Breast epithelium (tissue), 4 donors: Measurements from ENCODE around the gene PRDM15. TPM values are rescaled to one million over a fixed set of nuclear protein-coding genes. Genes with fewer than 3 reads are reported as not detected.
A peak's percentile ranks its signal among the peaks of the same experiment; 100 is the strongest.

Experiments
- DNase-seq, 2 donors: peaks; one replicate each; pipeline ENCODE4 v3.0.0-alpha.2; 2019; ENCODE audit warnings: low spot score in 2 of 2
- H3K27ac ChIP-seq, 2 donors: fragments of 200-600 bp; sonication (generic) in 1 of 2; one replicate each; pipeline ENCODE4 v1.5.1; 2016 to 2019; ENCODE audit warnings: mild to moderate bottlenecking in 1 of 2
- H3K27me3 ChIP-seq, 2 donors: fragments of 200-600 bp; sonication (generic) in 1 of 2; one replicate each; pipeline versions ENCODE4 v1.5.1 to v1.6.0; 2017 to 2019; ENCODE audit warnings: control low read depth in 1 of 2, mild to moderate bottlenecking in 1 of 2
- H3K36me3 ChIP-seq: fragments of 200-600 bp; one replicate; pipeline ENCODE4 v1.5.1; 2019
- H3K4me1 ChIP-seq, 2 donors: fragments of 200-600 bp; sonication (generic); one replicate each; pipeline ENCODE4 v1.5.1; 2016 to 2019; ENCODE audit warnings: control low read depth in 1 of 2
- H3K4me3 ChIP-seq, 3 donors: fragments of 200-600 bp; sonication (generic); 1 replicate in 2 of 3; 2 replicates in 1 of 3; pipeline ENCODE4 v1.5.1; 2016 to 2019; ENCODE audit warnings: mild to moderate bottlenecking in 3 of 3, moderate library complexity in 2 of 3
- H3K9me3 ChIP-seq, 2 donors: fragments of 200-600 bp; sonication (generic) in 1 of 2; one replicate each; pipeline ENCODE4 v1.5.1; 2016 to 2019; ENCODE audit warnings: control low read depth in 1 of 2
- CTCF ChIP-seq, 3 donors: fragments of 450-650 bp; IDR thresholded peaks; one replicate each; pipeline ENCODE4 v1.5.1; 2016 to 2017; ENCODE audit warnings: antibody characterized with exemption in 3 of 3, mild to moderate bottlenecking in 3 of 3, moderate library complexity in 3 of 3
- POLR2A ChIP-seq: fragments of 450-650 bp; IDR thresholded peaks from one replicate; pipeline ENCODE4 v1.6.1; 2016; ENCODE audit warnings: antibody characterized with exemption, mild to moderate bottlenecking, moderate library complexity
- POLR2AphosphoS5 ChIP-seq, 3 donors: sonication (generic); formaldehyde crosslinking; IDR thresholded peaks; one replicate each; pipeline ENCODE4 v1.6.1; 2017; ENCODE audit warnings: antibody characterized with exemption in 3 of 3
- intact Hi-C: fragments of 100-400 bp; cut with DNase I; formaldehyde crosslinking; loops from one replicate; pipeline ENCODE4 v1.15.1; 2023; ENCODE audit warnings: low total_unique reads
- total RNA-seq, 3 donors: library from RNA; depleted of rRNA; stranded (reverse); fragments of >200 nt; gene quantifications; one replicate each; pipeline ENCODE4 v1.1.0, GENCODE V29; 2016

The PRDM15 gene
- total RNA-seq, 3 donors from 2014 or later: 6.6 to 14.1 (median 9.2) TPM

GRCh38 chr21:41880153-41880552 is 1.0 kb upstream of the PRDM15 start:
- TF ChIP-seq CTCF (IDR thresholded peaks at IDR 0.05) (no peak), POLR2A (no peak), POLR2AphosphoS5 (IDR thresholded peaks at IDR 0.05) (no peak)
- no peaks in the 10 kb centered on the region for H3K27me3 ChIP-seq
- H3K4me1 ChIP-seq: no peaks in the 10 kb centered on the region
- H3K9me3 ChIP-seq: no peaks in the 10 kb centered on the region
- intact Hi-C loops: no loop called here
- H3K4me3 ChIP-seq: peak overlapping the region in 2 of 3 donors; percentile 75 to 97
- no peak overlapping the region for H3K27ac ChIP-seq
- no peak for DNase-seq
- H3K36me3 ChIP-seq: no peaks in the 10 kb centered on the region

DNA sequence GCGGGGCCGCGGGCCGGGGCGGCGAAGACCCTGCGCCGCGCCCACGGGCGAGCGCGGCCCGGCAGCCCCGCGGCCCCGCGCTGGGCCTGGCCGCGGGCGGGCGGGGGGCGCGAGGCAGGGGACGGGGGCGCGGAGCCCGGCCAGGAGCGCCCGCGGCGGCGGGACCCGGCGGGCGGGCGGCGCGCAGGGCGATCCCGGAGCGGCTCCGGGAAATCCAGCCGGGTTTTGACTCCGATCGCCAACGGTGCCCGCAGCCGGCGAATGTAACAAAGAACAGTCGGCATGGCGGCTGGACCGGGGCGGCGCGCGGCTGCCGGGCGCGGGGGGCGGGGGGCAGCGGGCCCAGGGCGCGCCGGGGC is 334 bp downstream of the PRDM15 start:
- peak; percentile 66 to 78 for DNase-seq
- Histone ChIP-seq H3K9me3 (no peaks in the 10 kb centered on the region), H3K27ac (peak overlapping the region; percentile 79 to 99), H3K4me1 (no peaks in the 10 kb centered on the region), H3K36me3 (no peaks in the 10 kb centered on the region), H3K27me3 (no peaks in the 10 kb centered on the region), H3K4me3 (peak overlapping the region; percentile 75 to 97 (median 81))
- intact Hi-C loops: no loop called here
- TF ChIP-seq POLR2A (no peak), CTCF (IDR thresholded peaks at IDR 0.05) (no peak), POLR2AphosphoS5 (IDR thresholded peaks at IDR 0.05) (no peak)

GRCh38 chr21:41877901-41878830 is 978 bp downstream of the PRDM15 start:
- H3K27ac ChIP-seq: peak overlapping the region; percentile 79 to 99
- no peaks in the 10 kb centered on the region for H3K4me1 ChIP-seq

DNA sequence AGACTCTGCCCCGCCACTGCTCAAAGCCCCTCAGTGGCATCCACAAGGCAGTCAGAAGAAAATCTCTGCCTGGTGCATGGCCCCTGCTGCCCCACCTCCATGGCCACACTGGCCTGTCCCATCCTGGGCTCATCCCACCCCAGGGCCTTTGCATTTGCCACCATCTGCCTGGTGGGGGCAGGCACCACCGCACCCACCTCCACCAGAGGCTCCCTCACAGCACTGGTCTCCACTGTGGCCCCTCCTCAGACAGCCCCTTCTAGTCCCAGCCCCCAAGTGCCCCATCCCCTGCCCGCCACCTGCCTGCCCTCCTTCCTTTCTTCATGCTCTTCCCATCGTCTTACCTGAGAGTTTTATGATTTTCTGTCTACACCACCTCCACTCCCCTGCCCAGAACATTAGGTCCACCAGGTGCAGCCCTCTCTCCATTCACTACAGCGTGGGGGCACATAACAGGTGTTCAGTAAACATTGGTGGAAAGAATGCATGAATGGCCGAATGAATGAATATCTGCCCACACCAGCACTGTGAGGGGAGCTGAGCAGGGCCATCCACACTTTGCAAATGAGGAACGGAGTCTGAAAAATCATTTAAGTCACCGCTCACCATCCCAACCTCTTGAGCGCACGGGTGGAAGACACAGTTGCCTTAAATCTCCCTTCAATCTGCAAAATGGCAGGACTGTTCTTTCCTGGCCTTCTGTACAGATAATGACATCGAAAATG is 2.1 kb downstream of the PRDM15 start:
- Histone ChIP-seq H3K27me3 (no peaks in the 10 kb centered on the region), H3K4me3 (peak overlapping the region in 2 of 3 donors; percentile 81 to 97), H3K4me1 (no peaks in the 10 kb centered on the region), H3K27ac (no peak overlapping the region), H3K36me3 (no peaks in the 10 kb centered on the region), H3K9me3 (no peaks in the 10 kb centered on the region)
- intact Hi-C loops: no loop called here
- TF ChIP-seq CTCF (IDR thresholded peaks at IDR 0.05) (no peak), POLR2AphosphoS5 (IDR thresholded peaks at IDR 0.05) (no peak), POLR2A (no peak)
- no peak for DNase-seq

More at GRCh38 chr21:41877901-41878830, 978 bp downstream of the PRDM15 start:
- H3K4me3 ChIP-seq: peak overlapping the region; percentile 75 to 97 (median 81)
- H3K36me3 ChIP-seq: no peaks in the 10 kb centered on the region
- no peaks in the 10 kb centered on the region for H3K9me3 ChIP-seq
- TF ChIP-seq CTCF (IDR thresholded peaks at IDR 0.05) (no peak), POLR2A (no peak), POLR2AphosphoS5 (IDR thresholded peaks at IDR 0.05) (peak in 1 of 3 donors; percentile 21)
- intact Hi-C loops: no loop called here
- DNase-seq: peak in 1 of 2 donors; percentile 32
- H3K27me3 ChIP-seq: no peaks in the 10 kb centered on the region

GRCh38 chr21:41876396-41876795 is 2.7 kb downstream of the PRDM15 start:
- Histone ChIP-seq H3K9me3 (no peaks in the 10 kb centered on the region), H3K27me3 (no peaks in the 10 kb centered on the region), H3K4me3 (no peak overlapping the region), H3K36me3 (no peaks in the 10 kb centered on the region), H3K27ac (no peak overlapping the region), H3K4me1 (no peaks in the 10 kb centered on the region)
- intact Hi-C loops: no loop called here
- no peak for DNase-seq
- no peak for TF ChIP-seq POLR2A
- no peak for TF ChIP-seq POLR2AphosphoS5 (IDR thresholded peaks at IDR 0.05)
- no peak for TF ChIP-seq CTCF (IDR thresholded peaks at IDR 0.05)
